HG02759 (cell line): ENCODE results near the gene RNF220.
A peak's percentile ranks its signal among the peaks of the same experiment; 100 is the strongest.

Experiments used
- ATAC-seq: cut with Tn5 transposase; IDR thresholded peaks from one replicate; pipeline ENCODE4 v1.9.1; 2021; ENCODE audit warnings: mild to moderate bottlenecking, moderate library complexity; ENCODE audit not compliant: unreplicated experiment

Gene RNF220

GRCh38 chr1:44631333-44631646, 226.2 kb downstream of the RNF220 start:
- ATAC-seq: no peak

GRCh38 chr1:44631647-44632539, 226.8 kb downstream of the RNF220 start:
- ATAC-seq: peak; percentile 84

- ATAC-seq: no peak
Measured at GRCh38 chr1:44632598-44632997, 227.5 kb downstream of the RNF220 start.

- ATAC-seq: no peak
Measured at GRCh38 chr1:44634606-44635189, 229.6 kb downstream of the RNF220 start.

- ATAC-seq: no peak
Measured at GRCh38 chr1:44635439-44635838, 230.4 kb downstream of the RNF220 start.

- ATAC-seq: no peak
Measured at GRCh38 chr1:44636083-44636687, 231.1 kb downstream of the RNF220 start.

GRCh38 chr1:44636688-44637598, 231.9 kb downstream of the RNF220 start:
- no peak for ATAC-seq

- ATAC-seq: no peak
Measured at GRCh38 chr1:44637702-44638411, 232.8 kb downstream of the RNF220 start.

- no peak for ATAC-seq
Measured at GRCh38 chr1:44640200-44640853, 235.3 kb downstream of the RNF220 start.

GRCh38 chr1:44641126-44642102, 236.4 kb downstream of the RNF220 start:
- ATAC-seq: no peak

GRCh38 chr1:44642255-44642654, 237.2 kb downstream of the RNF220 start:
- no peak for ATAC-seq

GRCh38 chr1:44642925-44643324, 237.9 kb downstream of the RNF220 start:
- ATAC-seq: no peak

GRCh38 chr1:44643721-44644334, 238.8 kb downstream of the RNF220 start:
- no peak for ATAC-seq

GRCh38 chr1:44644806-44645205, 239.8 kb downstream of the RNF220 start:
- ATAC-seq: no peak

GRCh38 chr1:44645476-44646244, 240.6 kb downstream of the RNF220 start:
- no peak for ATAC-seq

- no peak for ATAC-seq
Measured at GRCh38 chr1:44646261-44647110, 241.4 kb downstream of the RNF220 start.

GRCh38 chr1:44647896-44648295, 242.8 kb downstream of the RNF220 start:
- no peak for ATAC-seq
